Stimulated activated effector memory CD8-positive, alpha-beta T cell treated with anti-CD3 and anti-CD28 coated beads, Interleukin-12 subunit alpha, Interleukin-12 subunit beta, amount 100 ng/mL, for 72 hours (primary cell): ENCODE data around the gene KIRREL1.
A peak's percentile ranks its signal among the peaks of the same experiment; 100 is the strongest.

Source experiments
- ATAC-seq: fragments of 150-1000 bp; cut with Tn5 transposase; 2 replicates; pipeline ENCODE4 v1.10.0; 2021
- DNase-seq, 2 donors: peaks; one replicate each; pipeline ENCODE4 v3.0.0; 2021 to 2022; ENCODE audit warnings: low spot score in 2 of 2
- H3K27ac Mint-ChIP-seq: one replicate; pipeline ENCODE4 v1.8.0; 2022; ENCODE audit warnings: mild to moderate bottlenecking, mixed read lengths
- H3K36me3 Mint-ChIP-seq: one replicate; pipeline ENCODE4 v1.8.0; 2022; ENCODE audit warnings: mild to moderate bottlenecking, mixed read lengths
- H3K4me1 Mint-ChIP-seq: one replicate; pipeline ENCODE4 v1.8.0; 2022; ENCODE audit warnings: mixed read lengths
- H3K4me3 Mint-ChIP-seq: one replicate; pipeline ENCODE4 v1.8.0; 2022; ENCODE audit warnings: mild to moderate bottlenecking, mixed read lengths
- H3K9me3 Mint-ChIP-seq: one replicate; pipeline ENCODE4 v1.8.0; 2022; ENCODE audit warnings: mixed read lengths

KIRREL1 gene

GRCh38 chr1:157992833-157993146 lies 655 bp upstream of the KIRREL1 start:
- DNase-seq (no peak), ATAC-seq (no peak)
- no peaks in the 10 kb centered on the region for H3K36me3 Mint-ChIP-seq
- H3K27ac Mint-ChIP-seq, result no peak overlapping the region
- H3K9me3 Mint-ChIP-seq, result no peaks in the 10 kb centered on the region
- H3K4me1 Mint-ChIP-seq, result peaks cover 7% of the 10 kb centered on the region
- H3K4me3 Mint-ChIP-seq, result peak overlapping the region; percentile 38

GRCh38 chr1:157993918-157994605 lies 617 bp downstream of the KIRREL1 start:
- Mint-ChIP-seq H3K27ac (no peak overlapping the region), H3K36me3 (no peaks in the 10 kb centered on the region), H3K4me1 (peaks cover 7% of the 10 kb centered on the region), H3K9me3 (no peaks in the 10 kb centered on the region), H3K4me3 (no peak overlapping the region)
- no peak for ATAC-seq
- no peak for DNase-seq

- ATAC-seq (no peak), DNase-seq (no peak)
- Mint-ChIP-seq H3K27ac (no peak overlapping the region), H3K4me3 (no peak overlapping the region), H3K9me3 (no peaks in the 10 kb centered on the region), H3K36me3 (no peaks in the 10 kb centered on the region), H3K4me1 (peaks cover 7% of the 10 kb centered on the region)
These were observed 1.5 kb downstream of the KIRREL1 start for GRCh38 chr1:157994704-157995582.

GRCh38 chr1:157995583-157996169 lies 2.2 kb downstream of the KIRREL1 start:
- H3K9me3 Mint-ChIP-seq, result no peaks in the 10 kb centered on the region
- ATAC-seq (no peak), DNase-seq (no peak)
- H3K4me3 Mint-ChIP-seq, result no peak overlapping the region
- no peak overlapping the region for H3K27ac Mint-ChIP-seq
- H3K36me3 Mint-ChIP-seq, result no peaks in the 10 kb centered on the region
- peaks cover 7% of the 10 kb centered on the region for H3K4me1 Mint-ChIP-seq

GRCh38 chr1:157996433-157996832 lies 3.0 kb downstream of the KIRREL1 start:
- H3K4me3 Mint-ChIP-seq, result no peak overlapping the region
- ATAC-seq (no peak), DNase-seq (no peak)
- H3K27ac Mint-ChIP-seq, result no peak overlapping the region
- H3K9me3 Mint-ChIP-seq, result no peaks in the 10 kb centered on the region
- peaks cover 7% of the 10 kb centered on the region for H3K4me1 Mint-ChIP-seq
- H3K36me3 Mint-ChIP-seq, result no peaks in the 10 kb centered on the region

GRCh38 chr1:158000507-158000906 lies 7.1 kb downstream of the KIRREL1 start:
- H3K9me3 Mint-ChIP-seq, result no peaks in the 10 kb centered on the region
- H3K36me3 Mint-ChIP-seq, result no peaks in the 10 kb centered on the region
- no peaks in the 10 kb centered on the region for H3K4me1 Mint-ChIP-seq
- ATAC-seq (no peak), DNase-seq (no peak)
- H3K27ac Mint-ChIP-seq, result no peak overlapping the region
- H3K4me3 Mint-ChIP-seq, result no peak overlapping the region

GRCh38 chr1:158002022-158002630 lies 8.7 kb downstream of the KIRREL1 start:
- Mint-ChIP-seq H3K4me3 (no peak overlapping the region), H3K9me3 (no peaks in the 10 kb centered on the region), H3K36me3 (no peaks in the 10 kb centered on the region), H3K27ac (no peak overlapping the region), H3K4me1 (no peaks in the 10 kb centered on the region)
- DNase-seq (no peak), ATAC-seq (no peak)

GRCh38 chr1:158002631-158003405 lies 9.4 kb downstream of the KIRREL1 start:
- Mint-ChIP-seq H3K27ac (no peak overlapping the region), H3K4me1 (no peaks in the 10 kb centered on the region), H3K9me3 (no peaks in the 10 kb centered on the region), H3K36me3 (no peaks in the 10 kb centered on the region), H3K4me3 (no peak overlapping the region)
- ATAC-seq (no peak), DNase-seq (no peak)

GRCh38 chr1:158003406-158003800 lies 10.0 kb downstream of the KIRREL1 start:
- Mint-ChIP-seq H3K36me3 (no peaks in the 10 kb centered on the region), H3K4me1 (no peaks in the 10 kb centered on the region), H3K9me3 (no peaks in the 10 kb centered on the region), H3K4me3 (no peak overlapping the region), H3K27ac (no peak overlapping the region)
- DNase-seq, result no peak
- ATAC-seq, result no peak

GRCh38 chr1:158005224-158005623 lies 11.8 kb downstream of the KIRREL1 start:
- H3K4me3 Mint-ChIP-seq, result no peak overlapping the region
- H3K9me3 Mint-ChIP-seq, result no peaks in the 10 kb centered on the region
- no peak for ATAC-seq
- no peaks in the 10 kb centered on the region for H3K4me1 Mint-ChIP-seq
- no peak for DNase-seq
- H3K27ac Mint-ChIP-seq, result no peak overlapping the region
- H3K36me3 Mint-ChIP-seq, result no peaks in the 10 kb centered on the region

- Mint-ChIP-seq H3K27ac (no peak overlapping the region), H3K9me3 (no peaks in the 10 kb centered on the region), H3K4me1 (no peaks in the 10 kb centered on the region), H3K4me3 (no peak overlapping the region), H3K36me3 (no peaks in the 10 kb centered on the region)
- no peak for ATAC-seq
- no peak for DNase-seq
These were observed 13.7 kb downstream of the KIRREL1 start for GRCh38 chr1:158007180-158007579.

GRCh38 chr1:158007667-158008386 lies 14.4 kb downstream of the KIRREL1 start:
- H3K4me1 Mint-ChIP-seq, result no peaks in the 10 kb centered on the region
- no peak overlapping the region for H3K27ac Mint-ChIP-seq
- no peaks in the 10 kb centered on the region for H3K36me3 Mint-ChIP-seq
- no peak overlapping the region for H3K4me3 Mint-ChIP-seq
- H3K9me3 Mint-ChIP-seq, result no peaks in the 10 kb centered on the region
- no peak for DNase-seq
- ATAC-seq, result no peak

- no peak overlapping the region for H3K4me3 Mint-ChIP-seq
- no peaks in the 10 kb centered on the region for H3K4me1 Mint-ChIP-seq
- H3K27ac Mint-ChIP-seq, result no peak overlapping the region
- DNase-seq (no peak), ATAC-seq (no peak)
- H3K36me3 Mint-ChIP-seq, result no peaks in the 10 kb centered on the region
- H3K9me3 Mint-ChIP-seq, result no peaks in the 10 kb centered on the region
These were observed 15.2 kb downstream of the KIRREL1 start for GRCh38 chr1:158008630-158009029.

- Mint-ChIP-seq H3K9me3 (no peaks in the 10 kb centered on the region), H3K4me1 (no peaks in the 10 kb centered on the region), H3K36me3 (no peaks in the 10 kb centered on the region), H3K27ac (no peak overlapping the region), H3K4me3 (no peak overlapping the region)
- DNase-seq, result no peak
- no peak for ATAC-seq
These were observed 18.3 kb downstream of the KIRREL1 start for GRCh38 chr1:158011714-158012113.
